Measurements from ENCODE around the gene CXCL17.

GRCh38 chr19:42479736-42480135, 37.0 kb upstream of the CXCL17 start:
- TF ChIP-seq CTCF (IDR thresholded peaks at IDR 0.05; ENCODE audit: low read depth, low read length) (no peak), EZH2phosphoT487 (IDR thresholded peaks at IDR 0.05; ENCODE audit: low read depth) (no peak)
